CD14-positive monocyte (primary cell): ENCODE results near the gene P2RY13. TPM values are rescaled to one million over a fixed set of nuclear protein-coding genes. Genes with fewer than 3 reads are reported as not detected.

Source experiments
- DNase-seq, 3 donors: peaks; one replicate each; pipeline ENCODE4 v3.0.0-alpha.2; 2011 to 2022
- H2AFZ ChIP-seq: 2 replicates; pipeline ENCODE4 v1.6.0; 2012; ENCODE audit warnings: mild to moderate bottlenecking, low read depth, low read length, inconsistent platforms; ENCODE audit not compliant: insufficient read depth, poor library complexity, severe bottlenecking
- H3K27ac ChIP-seq, 2 donors: 1 replicate in 1 of 2; 2 replicates in 1 of 2; pipeline ENCODE4 v1.5.1; 2012 to 2013; ENCODE audit warnings: low read length in 2 of 2, control low read depth in 1 of 2, inconsistent platforms in 1 of 2, low read depth in 1 of 2, mild to moderate bottlenecking in 1 of 2
- H3K27me3 ChIP-seq, 2 donors: one replicate each; pipeline versions ENCODE4 v1.6.0 to v1.6.1; 2011 to 2013; ENCODE audit warnings: low read length in 2 of 2; ENCODE audit not compliant: control insufficient read depth in 2 of 2, insufficient read depth in 2 of 2
- H3K36me3 ChIP-seq, 2 donors: replicated peaks in 1 of 2; 1 replicate in 1 of 2; 2 replicates in 1 of 2; pipeline versions ENCODE4 v1.5.1 to v1.6.1; 2012 to 2013; ENCODE audit warnings: low read length in 2 of 2, control low read depth in 1 of 2, inconsistent platforms in 1 of 2, mild to moderate bottlenecking in 1 of 2; ENCODE audit not compliant: insufficient read depth in 2 of 2, control insufficient read depth in 1 of 2
- H3K4me1 ChIP-seq, 2 donors: 1 replicate in 1 of 2; 2 replicates in 1 of 2; pipeline versions ENCODE4 v1.5.1 to v1.6.1; 2012 to 2013; ENCODE audit warnings: low read length in 2 of 2, control low read depth in 1 of 2, inconsistent platforms in 1 of 2, mild to moderate bottlenecking in 1 of 2, moderate library complexity in 1 of 2; ENCODE audit not compliant: insufficient read depth in 2 of 2, control insufficient read depth in 1 of 2
- H3K4me2 ChIP-seq: replicated peaks from 2 replicates; pipeline ENCODE3; 2012; ENCODE audit warnings: low read length, moderate library complexity, mild to moderate bottlenecking; ENCODE audit not compliant: poor library complexity, severe bottlenecking; ENCODE audit errors: extremely low read depth
- H3K4me3 ChIP-seq, 3 experiments: fragments of 200-600 bp in 1 of 3; sonication (generic) in 1 of 3; replicated peaks in 1 of 3; 1 replicate in 2 of 3; 2 replicates in 1 of 3; pipeline ENCODE4 v1.5.1; 2011 to 2013; ENCODE audit warnings: low read length in 3 of 3, mild to moderate bottlenecking in 3 of 3, control low read depth in 2 of 3, low read depth in 2 of 3, inconsistent platforms in 1 of 3, moderate library complexity in 1 of 3
- H3K79me2 ChIP-seq: 2 replicates; pipeline ENCODE4 v1.6.0; 2012; ENCODE audit warnings: mild to moderate bottlenecking, control low read depth, inconsistent platforms, low read length, moderate library complexity; ENCODE audit not compliant: insufficient read depth
- H3K9ac ChIP-seq: 2 replicates; pipeline ENCODE4 v1.6.0; 2017; ENCODE audit warnings: low read length, mild to moderate bottlenecking; ENCODE audit not compliant: insufficient read depth, poor library complexity, severe bottlenecking
- H3K9me3 ChIP-seq, 2 donors: replicated peaks in 1 of 2; 1 replicate in 1 of 2; 2 replicates in 1 of 2; pipeline versions ENCODE4 v1.5.1 to v1.6.1; 2012 to 2013; ENCODE audit warnings: low read length in 2 of 2, control low read depth in 1 of 2; ENCODE audit not compliant: control insufficient read depth in 1 of 2, insufficient read depth in 1 of 2
- H4K20me1 ChIP-seq: 2 replicates; pipeline ENCODE4 v1.6.0; 2012; ENCODE audit warnings: mild to moderate bottlenecking, low read length, control low read depth, moderate library complexity; ENCODE audit not compliant: insufficient read depth
- H3K27ac Mint-ChIP-seq, 7 donors: one replicate each; pipeline ENCODE4 v1.8.0; 2020; ENCODE audit warnings: mild to moderate bottlenecking in 7 of 7, mixed read lengths in 7 of 7, moderate library complexity in 6 of 7, inconsistent platforms in 2 of 7
- H3K27me3 Mint-ChIP-seq, 3 donors: one replicate each; pipeline ENCODE4 v1.8.0; 2021 to 2022; ENCODE audit warnings: low read depth in 3 of 3, mild to moderate bottlenecking in 3 of 3, mixed read lengths in 3 of 3, moderate library complexity in 3 of 3, inconsistent platforms in 1 of 3
- H3K36me3 Mint-ChIP-seq, 2 donors: one replicate each; pipeline ENCODE4 v1.8.0; 2020; ENCODE audit warnings: mixed read lengths in 2 of 2, inconsistent platforms in 1 of 2, mild to moderate bottlenecking in 1 of 2
- H3K4me1 Mint-ChIP-seq: one replicate; pipeline ENCODE4 v1.8.0; 2020; ENCODE audit warnings: mild to moderate bottlenecking, mixed read lengths
- H3K4me3 Mint-ChIP-seq, 2 donors: one replicate each; pipeline ENCODE4 v1.8.0; 2020; ENCODE audit warnings: mild to moderate bottlenecking in 2 of 2, mixed read lengths in 2 of 2, moderate library complexity in 1 of 2
- H3K9me3 Mint-ChIP-seq, 7 donors: one replicate each; pipeline ENCODE4 v1.8.0; 2020 to 2022; ENCODE audit warnings: mixed read lengths in 7 of 7, mild to moderate bottlenecking in 6 of 7, moderate library complexity in 6 of 7, inconsistent platforms in 2 of 7
- CTCF ChIP-seq: fragments of 200-600 bp; IDR thresholded peaks from one replicate; pipeline ENCODE4 v1.8.0; 2022; ENCODE audit warnings: antibody characterized with exemption, mild to moderate bottlenecking
- WGBS: methylation state at CpG from one replicate; pipeline ENCODE4 v1.1.5; 2013; ENCODE audit warnings: missing lambda C conversion rate; ENCODE audit not compliant: insufficient coverage; 5-methylcytosine and 5-hydroxymethylcytosine counted together
- intact Hi-C, 2 donors: fragments of 100-400 bp; cut with micrococcal nuclease; formaldehyde crosslinking; loops; one replicate each; pipeline versions ENCODE4 v1.15.0 to v1.15.1; 2023
- polyA plus RNA-seq, 3 donors: library from polyadenylated mRNA; depleted of rRNA in 1 of 3; unstranded in 2 of 3; stranded (reverse) in 1 of 3; fragments of 300-500 nt in 2 of 3; fragments of >200 nt in 1 of 3; fragmentation: Illumina TruSeq in 2 of 3; gene quantifications; 1 replicate in 2 of 3; 2 replicates in 1 of 3; pipeline ENCODE4 v1.2.3, GENCODE V29; 2012 to 2021

Gene P2RY13
- polyA plus RNA-seq, 3 donors = 45.6 to 144 (median 80.0) TPM

GRCh38 chr3:151314137-151314536, 15.2 kb downstream of the P2RY13 start:
- H3K36me3 Mint-ChIP-seq = no peaks in the 10 kb centered on the region
- no peaks in the 10 kb centered on the region for H3K9me3 Mint-ChIP-seq
- H3K9ac ChIP-seq = no peak overlapping the region
- no peak overlapping the region for H3K4me3 ChIP-seq
- no peaks in the 10 kb centered on the region for H3K9me3 ChIP-seq
- H3K36me3 ChIP-seq = no peaks in the 10 kb centered on the region
- no peak overlapping the region for H3K4me2 ChIP-seq
- no peak overlapping the region for H3K4me3 Mint-ChIP-seq
- no peak for DNase-seq
- no peaks in the 10 kb centered on the region for H3K79me2 ChIP-seq
- H3K27ac ChIP-seq = no peak overlapping the region
- no peak for TF ChIP-seq CTCF
- H4K20me1 ChIP-seq = no peaks in the 10 kb centered on the region
- H3K27me3 Mint-ChIP-seq = peaks cover 0 to 2% (median 0%) of the 10 kb centered on the region in 3 donors
- H3K27me3 ChIP-seq = no peaks in the 10 kb centered on the region
- H2AFZ ChIP-seq = no peak overlapping the region
- intact Hi-C loops = no loop called here
- no peak overlapping the region for H3K27ac Mint-ChIP-seq
- 100% methylated on average over 1 of the region's 2 CpGs for WGBS
- peaks cover 16% of the 10 kb centered on the region for H3K4me1 Mint-ChIP-seq
- peaks cover 12 to 15% of the 10 kb centered on the region in 2 donors for H3K4me1 ChIP-seq

- no peak for DNase-seq
- Histone ChIP-seq H3K27me3 (no peaks in the 10 kb centered on the region), H3K27ac (no peak overlapping the region), H3K4me3 (no peak overlapping the region), H3K4me1 (peaks cover under 1 to 3% of the 10 kb centered on the region in 2 donors), H4K20me1 (no peaks in the 10 kb centered on the region), H3K79me2 (no peaks in the 10 kb centered on the region), H3K4me2 (no peak overlapping the region), H2AFZ (no peak overlapping the region), H3K36me3 (no peaks in the 10 kb centered on the region), H3K9me3 (no peaks in the 10 kb centered on the region), H3K9ac (no peak overlapping the region)
- intact Hi-C loops = no loop called here
- Mint-ChIP-seq H3K27ac (no peak overlapping the region), H3K4me3 (no peak overlapping the region), H3K9me3 (no peaks in the 10 kb centered on the region), H3K27me3 (peaks cover 0 to 2% (median 0%) of the 10 kb centered on the region in 3 donors), H3K36me3 (no peaks in the 10 kb centered on the region), H3K4me1 (peaks cover 4% of the 10 kb centered on the region)
- 100% methylated on average over 2 of the region's 3 CpGs for WGBS
- TF ChIP-seq CTCF = no peak
Measured at GRCh38 chr3:151312972-151313371, 16.4 kb downstream of the P2RY13 start.
